ENCODE results near the gene OR2T34.
"Not testable (repeated sequence)": the region's sequence is repeated elsewhere in the genome, so short reads cannot be mapped to it uniquely, and the experiment has no call there.

The OR2T34 gene

DNA sequence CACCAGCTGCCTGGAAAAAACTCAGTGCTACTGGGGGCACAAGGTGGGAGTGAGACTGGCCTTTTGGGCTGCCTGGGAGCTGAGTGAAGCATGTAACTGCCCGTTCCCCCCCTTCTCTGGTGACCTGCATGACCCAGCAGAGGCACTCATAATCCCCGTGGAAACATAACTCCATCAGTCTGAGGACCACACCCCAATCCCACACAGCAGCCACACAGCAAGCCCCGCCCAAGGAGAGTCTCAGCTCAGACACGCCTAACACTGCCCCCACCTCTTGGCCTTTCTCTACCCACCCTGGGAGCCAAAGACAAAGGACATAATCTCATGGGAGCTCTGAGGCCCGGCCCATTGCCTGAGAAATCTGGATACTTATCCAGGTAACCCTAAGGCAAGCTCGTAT is 23.5 kb downstream of the OR2T34 start:
- not testable (repeated sequence) for DNase-seq

DNA sequence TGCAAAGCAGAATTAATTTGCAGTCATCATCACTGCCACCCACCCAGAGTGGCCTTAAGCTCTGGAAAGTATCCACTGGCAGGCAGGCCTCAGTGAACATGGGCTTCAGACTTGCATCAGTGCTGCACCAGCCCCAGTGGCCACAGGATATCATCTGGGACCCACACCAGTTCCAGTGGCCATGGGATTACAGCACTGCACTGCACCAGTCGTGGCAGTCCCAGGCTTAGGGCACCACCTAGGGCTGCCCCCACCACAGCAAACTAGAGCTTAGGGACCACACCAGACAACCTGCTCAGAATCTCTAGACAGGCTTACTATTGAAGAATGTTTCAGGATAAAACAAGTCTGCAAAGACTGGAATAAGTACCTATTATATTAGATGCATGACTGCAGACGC is 27.2 kb downstream of the OR2T34 start:
- DNase-seq, result not testable (repeated sequence)

DNA sequence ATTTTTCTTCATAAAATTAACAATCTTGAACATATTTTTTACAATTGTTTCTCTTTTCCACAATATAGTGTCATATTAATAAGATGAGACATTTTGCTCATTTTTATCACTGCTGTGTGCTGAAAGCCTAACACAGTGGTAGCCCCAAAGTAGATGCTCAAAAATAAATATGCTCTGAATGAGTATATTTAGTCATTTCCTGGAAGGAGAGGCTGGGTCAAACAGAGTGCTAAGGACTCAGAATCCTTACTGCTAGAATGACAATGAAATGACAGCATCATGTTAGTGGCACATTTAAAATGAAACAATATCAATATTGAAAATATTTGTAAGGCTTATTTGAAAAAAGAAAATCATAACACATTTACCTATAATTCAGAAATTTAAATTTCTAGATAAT is 37.1 kb downstream of the OR2T34 start:
- DNase-seq, result not testable (repeated sequence)

Measured in suppressor macrophage treated with lipopolysaccharide for 1 hour (primary cell).